GM18907 (cell line): ENCODE data around the gene DGCR2.
"Not testable (repeated sequence)": the region's sequence is repeated elsewhere in the genome, so short reads cannot be mapped to it uniquely, and the experiment has no call there.

Source experiments
- ATAC-seq: cut with Tn5 transposase; IDR thresholded peaks from one replicate; pipeline ENCODE4 v1.9.1; 2021; ENCODE audit warnings: mild to moderate bottlenecking, moderate library complexity; ENCODE audit not compliant: unreplicated experiment

DGCR2 gene

GRCh38 chr22:18988958-18989357 is 133.3 kb downstream of the DGCR2 start:
- ATAC-seq: no peak

GRCh38 chr22:18987765-18988164 is 134.4 kb downstream of the DGCR2 start:
- ATAC-seq: no peak

GRCh38 chr22:18987114-18987513 is 135.1 kb downstream of the DGCR2 start:
- ATAC-seq: not testable (repeated sequence)
